Mesendoderm (in vitro differentiated cells): Measurements from ENCODE around the gene STKLD1.
A peak's percentile ranks its signal among the peaks of the same experiment; 100 is the strongest.

Experiments used
- DNase-seq: peaks from one replicate; pipeline ENCODE4 v3.0.0; 2013
- H2AK5ac ChIP-seq: 2 replicates; pipeline ENCODE4 v1.6.1; 2013; ENCODE audit warnings: low read length, inconsistent platforms
- H2BK120ac ChIP-seq: 2 replicates; pipeline ENCODE4 v1.6.1; 2013; ENCODE audit warnings: low read depth, mild to moderate bottlenecking, low read length, moderate library complexity, mixed read lengths
- H2BK15ac ChIP-seq: replicated peaks from 2 replicates; pipeline ENCODE4 v1.6.1; 2013; ENCODE audit warnings: low read depth, mild to moderate bottlenecking, moderate library complexity
- H2BK5ac ChIP-seq: 2 replicates; pipeline ENCODE4 v1.6.1; 2013; ENCODE audit warnings: low read length, inconsistent platforms
- H3K18ac ChIP-seq: 2 replicates; pipeline ENCODE4 v1.6.1; 2013; ENCODE audit warnings: mild to moderate bottlenecking, low read length, mixed read lengths
- H3K23ac ChIP-seq: one replicate; pipeline ENCODE4 v1.6.1; 2013; ENCODE audit warnings: low read length
- H3K27ac ChIP-seq: 2 replicates; pipeline ENCODE4 v1.5.1; 2013; ENCODE audit warnings: low read depth, mild to moderate bottlenecking, inconsistent platforms, low read length, moderate library complexity
- H3K27me3 ChIP-seq: 2 replicates; pipeline ENCODE4 v1.6.1; 2013; ENCODE audit warnings: low read length, control low read depth, mild to moderate bottlenecking, inconsistent platforms; ENCODE audit not compliant: insufficient read depth, poor library complexity
- H3K36me3 ChIP-seq: 2 replicates; pipeline ENCODE4 v1.6.1; 2013; ENCODE audit warnings: low read length, inconsistent platforms; ENCODE audit not compliant: control insufficient read depth, insufficient read depth
- H3K4ac ChIP-seq: one replicate; pipeline ENCODE4 v1.6.1; 2013; ENCODE audit warnings: low read depth, mild to moderate bottlenecking, low read length, moderate library complexity
- H3K4me1 ChIP-seq: 2 replicates; pipeline ENCODE4 v1.6.1; 2013; ENCODE audit warnings: low read depth, low read length, inconsistent platforms; ENCODE audit not compliant: control insufficient read depth
- H3K4me2 ChIP-seq: 2 replicates; pipeline ENCODE4 v1.6.1; 2013; ENCODE audit warnings: low read length
- H3K4me3 ChIP-seq: 2 replicates; pipeline ENCODE4 v1.5.1; 2013; ENCODE audit warnings: mild to moderate bottlenecking, low read length
- H3K56ac ChIP-seq: one replicate; pipeline ENCODE4 v1.6.1; 2013; ENCODE audit warnings: low read length
- H3K79me1 ChIP-seq: 2 replicates; pipeline ENCODE4 v1.6.1; 2013; ENCODE audit warnings: low read length, inconsistent platforms
- H3K79me2 ChIP-seq: 2 replicates; pipeline ENCODE4 v1.6.1; 2013; ENCODE audit warnings: mild to moderate bottlenecking, low read length; ENCODE audit not compliant: control insufficient read depth, insufficient read depth
- H3K9ac ChIP-seq: 2 replicates; pipeline ENCODE4 v1.6.1; 2013; ENCODE audit warnings: low read length, inconsistent platforms
- H4K5ac ChIP-seq: one replicate; pipeline ENCODE4 v1.6.1; 2013; ENCODE audit warnings: low read length
- H4K8ac ChIP-seq: one replicate; pipeline ENCODE4 v1.6.1; 2013; ENCODE audit warnings: low read depth, mild to moderate bottlenecking, control low read depth, low read length, moderate library complexity
- WGBS: extraction: QIAGEN DNeasy Blood & Tissue Kit; methylation state at CpG from one replicate; pipeline ENCODE4 v1.1.7; 2013; ENCODE audit warnings: low lambda C conversion rate, missing lambda C conversion rate; ENCODE audit not compliant: insufficient coverage; ENCODE audit errors: extremely low coverage; 5-methylcytosine and 5-hydroxymethylcytosine counted together

STKLD1 gene

GRCh38 chr9:133408042-133408441 lies 31.9 kb downstream of the STKLD1 start:
- DNase-seq = no peak
- no peak overlapping the region for H2BK15ac ChIP-seq

GRCh38 chr9:133415170-133415569 lies 39.0 kb downstream of the STKLD1 start:
- Histone ChIP-seq H3K4me2 (no peak overlapping the region), H3K36me3 (peaks cover 4% of the 10 kb centered on the region), H3K27me3 (no peaks in the 10 kb centered on the region), H3K4me1 (no peaks in the 10 kb centered on the region), H2BK15ac (no peak overlapping the region), H3K56ac (no peak overlapping the region), H3K79me1 (peaks cover 12% of the 10 kb centered on the region), H2BK120ac (no peak overlapping the region), H3K23ac (no peak overlapping the region), H4K5ac (no peak overlapping the region), H2BK5ac (no peak overlapping the region), H3K4me3 (no peak overlapping the region), H3K4ac (no peak overlapping the region), H3K9ac (no peak overlapping the region), H3K79me2 (peaks cover 19% of the 10 kb centered on the region), H4K8ac (no peak overlapping the region), H3K18ac (no peak overlapping the region), H3K27ac (no peak overlapping the region), H2AK5ac (no peak overlapping the region)
- no CpG with 5 or more reads among the region's 1 CpG for WGBS
- DNase-seq = no peak

More at GRCh38 chr9:133408042-133408441, 31.9 kb downstream of the STKLD1 start:
- H2BK5ac ChIP-seq = no peak overlapping the region
- H3K79me1 ChIP-seq = no peaks in the 10 kb centered on the region
- no peak overlapping the region for H3K56ac ChIP-seq
- H3K4me3 ChIP-seq = no peak overlapping the region
- no peak overlapping the region for H3K18ac ChIP-seq
- H2BK120ac ChIP-seq = no peak overlapping the region
- H4K5ac ChIP-seq = no peak overlapping the region
- H3K4ac ChIP-seq = no peak overlapping the region
- H3K9ac ChIP-seq = no peak overlapping the region
- H3K79me2 ChIP-seq = no peaks in the 10 kb centered on the region
- H3K36me3 ChIP-seq = peaks cover 11% of the 10 kb centered on the region
- no peak overlapping the region for H3K4me2 ChIP-seq
- H3K27ac ChIP-seq = no peak overlapping the region
- H3K4me1 ChIP-seq = no peaks in the 10 kb centered on the region
- no peak overlapping the region for H2AK5ac ChIP-seq
- no peaks in the 10 kb centered on the region for H3K27me3 ChIP-seq
- no peak overlapping the region for H4K8ac ChIP-seq
- WGBS = no CpG with 5 or more reads among the region's 1 CpG
- H3K23ac ChIP-seq = no peak overlapping the region

GRCh38 chr9:133417541-133418461 lies 41.6 kb downstream of the STKLD1 start, which contains the start of gene REXO4:
REXO4 (minus strand) TSS chr9:133418010; CDS start chr9:133417844, 166 bp downstream.
- Histone ChIP-seq H3K27me3 (no peaks in the 10 kb centered on the region), H3K4ac (no peak within 1 kb of the TSS), H4K5ac (peak within 1 kb of the TSS; percentile 12), H2BK5ac (peak within 1 kb of the TSS; percentile 31), H3K4me1 (no peaks in the 10 kb centered on the region), H2BK120ac (no peak within 1 kb of the TSS), H4K8ac (no peak within 1 kb of the TSS), H3K18ac (peak within 1 kb of the TSS; percentile 21), H3K27ac (peak within 1 kb of the TSS; percentile 92), H3K56ac (peak within 1 kb of the TSS; percentile 94), H3K4me2 (peak within 1 kb of the TSS; percentile 87), H3K23ac (peak within 1 kb of the TSS; percentile 6), H3K9ac (peak within 1 kb of the TSS; percentile 89), H3K79me1 (peaks cover 12% of the 10 kb centered on the region), H2BK15ac (no peak within 1 kb of the TSS), H2AK5ac (no peak within 1 kb of the TSS), H3K79me2 (peaks cover 19% of the 10 kb centered on the region), H3K4me3 (peak within 1 kb of the TSS; percentile 91), H3K36me3 (peaks cover 3% of the 10 kb centered on the region)
- no CpG with 5 or more reads among the region's 75 CpGs for WGBS
- DNase-seq = peak; percentile 98

GRCh38 chr9:133419005-133419404 lies 42.8 kb downstream of the STKLD1 start:
- H3K4me1 ChIP-seq = no peaks in the 10 kb centered on the region
- peaks cover 1% of the 10 kb centered on the region for H3K36me3 ChIP-seq
- H4K8ac ChIP-seq = no peak overlapping the region
- no peak overlapping the region for H3K18ac ChIP-seq
- no peak overlapping the region for H3K23ac ChIP-seq
- WGBS = no CpG with 5 or more reads among the region's 13 CpGs
- peaks cover 19% of the 10 kb centered on the region for H3K79me2 ChIP-seq
- no peak overlapping the region for H2AK5ac ChIP-seq
- no peak overlapping the region for H2BK15ac ChIP-seq
- H3K79me1 ChIP-seq = peaks cover 11% of the 10 kb centered on the region
- H4K5ac ChIP-seq = no peak overlapping the region
- no peak overlapping the region for H3K9ac ChIP-seq
- H3K4me3 ChIP-seq = no peak overlapping the region
- no peak overlapping the region for H3K4ac ChIP-seq
- H3K56ac ChIP-seq = no peak overlapping the region
- H3K27ac ChIP-seq = no peak overlapping the region
- no peak for DNase-seq
- H3K27me3 ChIP-seq = no peaks in the 10 kb centered on the region
- H2BK5ac ChIP-seq = no peak overlapping the region
- no peak overlapping the region for H2BK120ac ChIP-seq
- H3K4me2 ChIP-seq = no peak overlapping the region

GRCh38 chr9:133420392-133420827 lies 44.2 kb downstream of the STKLD1 start:
- H3K9ac ChIP-seq = no peak overlapping the region
- H3K4me2 ChIP-seq = no peak overlapping the region
- no peak overlapping the region for H3K56ac ChIP-seq
- no peak overlapping the region for H3K4me3 ChIP-seq
- no CpG with 5 or more reads among the region's 5 CpGs for WGBS
- H3K4me1 ChIP-seq = no peaks in the 10 kb centered on the region
- no peak overlapping the region for H2BK5ac ChIP-seq
- H4K8ac ChIP-seq = no peak overlapping the region
- no peak overlapping the region for H2AK5ac ChIP-seq
- H3K23ac ChIP-seq = no peak overlapping the region
- H3K4ac ChIP-seq = no peak overlapping the region
- no peaks in the 10 kb centered on the region for H3K36me3 ChIP-seq
- H3K79me1 ChIP-seq = peaks cover 8% of the 10 kb centered on the region
- H3K27ac ChIP-seq = no peak overlapping the region
- DNase-seq = peak; percentile 45
- H4K5ac ChIP-seq = no peak overlapping the region
- H2BK15ac ChIP-seq = no peak overlapping the region
- H2BK120ac ChIP-seq = no peak overlapping the region
- H3K27me3 ChIP-seq = no peaks in the 10 kb centered on the region
- H3K79me2 ChIP-seq = peaks cover 18% of the 10 kb centered on the region
- no peak overlapping the region for H3K18ac ChIP-seq
